ENCODE results near the gene PRDM11.

Gene PRDM11

DNA sequence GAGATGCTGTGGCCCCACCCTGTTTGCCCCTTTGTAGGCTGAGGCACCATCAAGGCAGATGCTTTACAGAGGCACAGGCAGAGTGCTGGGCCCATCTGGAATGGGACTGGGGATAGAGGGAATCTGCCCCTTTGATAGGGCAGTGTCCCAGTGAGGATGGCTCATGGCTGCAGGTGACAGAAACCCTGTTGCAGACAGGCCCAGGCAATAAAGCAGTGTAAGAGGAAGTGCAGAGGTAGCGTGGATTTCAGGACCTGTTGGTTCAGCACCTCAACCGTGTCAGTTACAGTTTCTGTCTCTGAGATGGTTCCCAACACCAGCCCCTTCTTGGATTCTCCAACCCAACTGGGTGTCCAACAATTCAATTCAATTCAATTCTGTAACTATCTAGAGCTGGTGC, 25.1 kb downstream of the PRDM11 start:
- H3K27ac ChIP-seq, result no peak overlapping the region
- DNase-seq (ENCODE audit: low read depth, low spot score), result no peak

GRCh38 chr11:45173064-45173463, 26.6 kb downstream of the PRDM11 start:
- no peak for DNase-seq (ENCODE audit: low read depth, low spot score)
- H3K27ac ChIP-seq, result no peak overlapping the region

GRCh38 chr11:45174168-45174835, 27.9 kb downstream of the PRDM11 start:
- no peak overlapping the region for H3K27ac ChIP-seq
- DNase-seq (ENCODE audit: low read depth, low spot score), result no peak

DNA sequence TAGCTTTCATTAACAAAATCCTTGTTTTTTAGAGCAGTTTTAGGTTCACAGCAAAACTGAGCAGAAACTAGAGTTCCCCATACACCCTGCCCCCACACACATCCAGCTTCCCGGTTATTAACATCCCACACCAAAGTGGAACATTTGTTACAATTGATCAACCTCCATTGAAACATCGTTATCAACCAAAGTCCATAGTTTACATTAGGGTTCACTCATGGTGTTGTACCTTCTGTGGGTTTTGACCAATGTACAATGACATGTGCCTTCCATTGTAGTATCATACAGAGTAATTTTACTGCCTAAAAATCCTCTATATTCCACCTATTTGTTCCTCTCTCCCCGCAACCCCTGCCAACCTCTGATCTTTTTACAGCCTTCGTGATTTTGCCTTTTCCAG, 28.5 kb downstream of the PRDM11 start:
- DNase-seq (ENCODE audit: low read depth, low spot score), result no peak
- no peak overlapping the region for H3K27ac ChIP-seq

- no peak for DNase-seq (ENCODE audit: low read depth, low spot score)
- no peak overlapping the region for H3K27ac ChIP-seq
Observed at GRCh38 chr11:45176996-45177395, 30.6 kb downstream of the PRDM11 start.

- DNase-seq (ENCODE audit: low read depth, low spot score), result no peak
- no peak overlapping the region for H3K27ac ChIP-seq
Observed at GRCh38 chr11:45178223-45178622, 31.8 kb downstream of the PRDM11 start.

GRCh38 chr11:45178890-45179671, 32.6 kb downstream of the PRDM11 start:
- peak; percentile 51 for DNase-seq (ENCODE audit: low read depth, low spot score)
- H3K27ac ChIP-seq, result peak overlapping the region; percentile 48

GRCh38 chr11:45179686-45180178, 33.3 kb downstream of the PRDM11 start:
- peak overlapping the region; percentile 48 for H3K27ac ChIP-seq

DNA sequence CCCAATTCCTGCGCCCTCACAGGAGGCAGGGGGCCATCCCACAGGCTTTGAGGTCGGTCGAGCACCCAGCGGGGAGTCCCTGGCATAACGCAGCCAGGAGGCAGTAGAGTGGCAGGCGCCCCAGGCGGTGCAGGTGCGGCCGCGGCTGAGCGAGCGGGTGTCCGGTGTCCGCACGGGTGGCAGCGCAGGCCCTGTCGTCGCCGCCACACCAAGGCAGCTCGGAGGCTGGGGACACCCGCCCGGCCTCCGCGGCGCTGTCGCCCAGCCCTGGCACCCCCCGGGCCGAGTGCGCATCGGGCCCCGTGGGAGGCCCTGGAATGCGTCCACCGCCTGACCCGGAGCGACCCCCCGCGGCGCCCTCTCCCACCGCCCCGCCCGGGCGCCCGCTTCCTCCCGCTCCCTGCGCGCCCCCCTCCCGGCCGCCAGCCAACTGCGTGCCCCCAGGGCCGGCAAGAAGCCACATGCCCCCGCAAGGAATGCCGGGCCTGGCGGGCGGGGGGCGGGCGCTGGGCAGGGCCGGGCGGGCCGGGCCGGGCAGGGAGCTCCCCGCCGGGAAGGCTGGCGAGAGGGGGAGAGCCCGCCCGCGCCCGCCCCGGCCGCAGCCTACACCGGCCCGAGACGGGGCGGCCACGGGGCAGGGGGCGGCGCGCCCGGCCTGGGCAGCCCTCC, 33.9 kb downstream of the PRDM11 start:
- H3K27ac ChIP-seq, result peak overlapping the region; percentile 48
- no peak for DNase-seq (ENCODE audit: low read depth, low spot score)

More at GRCh38 chr11:45179686-45180178, 33.3 kb downstream of the PRDM11 start:
- DNase-seq (ENCODE audit: low read depth, low spot score), result no peak

DNA sequence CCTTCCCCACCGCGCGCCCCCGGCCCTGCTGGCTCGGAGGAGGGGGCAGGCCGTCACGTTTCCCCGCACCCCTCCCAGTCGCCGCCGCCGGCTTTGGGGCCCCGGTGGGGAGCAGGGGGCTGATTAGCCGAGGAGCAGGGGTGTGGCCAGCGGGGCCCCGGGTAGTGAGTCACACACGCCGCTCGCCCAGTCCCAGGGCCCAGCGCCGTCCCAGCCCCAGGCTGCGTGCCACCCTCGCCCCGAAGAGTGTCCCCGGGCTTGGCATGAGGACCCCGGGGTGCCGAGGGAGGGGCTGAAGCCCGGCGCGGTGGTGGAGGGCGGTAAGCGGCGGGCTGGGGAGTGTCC, 34.4 kb downstream of the PRDM11 start:
- DNase-seq (ENCODE audit: low read depth, low spot score), result no peak
- peak overlapping the region; percentile 48 for H3K27ac ChIP-seq

- DNase-seq (ENCODE audit: low read depth, low spot score), result no peak
- H3K27ac ChIP-seq, result peak overlapping the region; percentile 48
Observed at GRCh38 chr11:45181193-45181888, 34.9 kb downstream of the PRDM11 start.

GRCh38 chr11:45181889-45182550, 35.6 kb downstream of the PRDM11 start:
- no peak for DNase-seq (ENCODE audit: low read depth, low spot score)
- H3K27ac ChIP-seq, result no peak overlapping the region

- DNase-seq (ENCODE audit: low read depth, low spot score), result no peak
- no peak overlapping the region for H3K27ac ChIP-seq
Observed at GRCh38 chr11:45182902-45183301, 36.5 kb downstream of the PRDM11 start.

- H3K27ac ChIP-seq, result no peak overlapping the region
- DNase-seq (ENCODE audit: low read depth, low spot score), result no peak
Observed at GRCh38 chr11:45184640-45185039, 38.2 kb downstream of the PRDM11 start.

DNA sequence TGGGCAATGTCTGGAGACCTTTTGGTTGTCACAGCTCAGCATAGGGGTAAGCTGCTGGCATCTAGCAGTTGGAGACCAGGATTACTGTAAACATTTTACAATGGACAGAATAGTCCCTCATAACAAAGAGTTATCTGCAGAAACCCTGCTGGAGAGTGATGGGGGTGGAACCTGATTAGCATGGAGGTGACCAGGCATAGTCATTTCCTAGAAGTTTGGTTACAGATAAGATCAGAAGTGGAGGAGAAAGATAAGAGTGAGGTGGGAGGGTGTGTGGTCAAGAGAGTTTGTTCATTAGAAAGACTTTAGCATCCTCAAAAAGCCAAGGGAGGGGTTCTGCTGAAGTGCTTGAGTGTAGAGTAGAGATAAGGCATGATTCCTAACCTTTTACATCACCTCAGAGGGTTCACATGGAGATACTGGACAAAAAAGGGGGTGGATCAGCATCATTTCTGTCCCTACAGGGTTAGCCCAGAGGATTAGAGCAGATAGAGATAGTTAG, 38.8 kb downstream of the PRDM11 start:
- H3K27ac ChIP-seq, result no peak overlapping the region
- DNase-seq (ENCODE audit: low read depth, low spot score), result no peak

DNA sequence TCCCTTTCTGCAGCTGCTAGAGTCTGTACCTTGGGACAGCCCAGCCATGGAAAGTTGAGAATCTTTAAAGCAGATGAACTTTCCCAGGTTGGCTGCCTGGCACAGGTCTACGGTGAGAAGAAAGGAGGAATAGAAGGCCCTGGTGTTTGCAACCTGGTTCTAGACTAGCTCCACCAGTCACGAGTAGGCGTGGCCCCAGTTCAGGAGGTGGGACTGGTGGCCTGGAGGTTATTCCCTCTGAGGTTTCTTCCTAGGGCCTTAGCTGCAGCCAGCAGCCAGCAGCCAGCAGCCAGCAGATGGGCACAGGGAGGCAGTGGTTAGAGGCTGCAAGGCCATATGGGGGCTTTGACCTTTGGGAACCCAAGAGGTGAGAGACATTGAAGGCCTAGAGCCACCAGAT, 40.9 kb downstream of the PRDM11 start:
- no peak for DNase-seq (ENCODE audit: low read depth, low spot score)
- no peak overlapping the region for H3K27ac ChIP-seq

- no peak for DNase-seq (ENCODE audit: low read depth, low spot score)
- no peak overlapping the region for H3K27ac ChIP-seq
Observed at GRCh38 chr11:45188127-45188526, 41.7 kb downstream of the PRDM11 start.

- DNase-seq (ENCODE audit: low read depth, low spot score), result no peak
- H3K27ac ChIP-seq, result no peak overlapping the region
Observed at GRCh38 chr11:45189230-45189629, 42.8 kb downstream of the PRDM11 start.

DNA sequence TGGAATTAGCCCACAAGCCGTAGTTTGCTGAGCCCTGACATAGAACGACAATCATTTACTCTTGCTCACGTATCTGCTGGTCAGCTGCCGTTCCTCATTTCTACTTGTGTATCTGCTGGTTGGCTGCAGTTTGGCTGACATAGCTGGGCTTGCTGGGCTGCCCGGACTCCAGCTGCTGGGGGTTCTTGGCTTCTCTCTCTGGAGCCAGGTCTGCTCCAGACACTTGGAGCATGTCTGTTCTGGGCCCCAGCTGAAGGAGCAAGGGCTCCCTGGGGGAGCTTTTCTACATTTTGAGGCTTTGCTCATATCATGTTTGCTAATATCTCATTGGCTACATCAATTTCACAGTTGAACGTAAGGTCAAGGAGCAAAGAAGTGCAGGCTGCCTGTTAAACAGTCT, 47.3 kb downstream of the PRDM11 start:
- no peak overlapping the region for H3K27ac ChIP-seq
- DNase-seq (ENCODE audit: low read depth, low spot score), result no peak

DNA sequence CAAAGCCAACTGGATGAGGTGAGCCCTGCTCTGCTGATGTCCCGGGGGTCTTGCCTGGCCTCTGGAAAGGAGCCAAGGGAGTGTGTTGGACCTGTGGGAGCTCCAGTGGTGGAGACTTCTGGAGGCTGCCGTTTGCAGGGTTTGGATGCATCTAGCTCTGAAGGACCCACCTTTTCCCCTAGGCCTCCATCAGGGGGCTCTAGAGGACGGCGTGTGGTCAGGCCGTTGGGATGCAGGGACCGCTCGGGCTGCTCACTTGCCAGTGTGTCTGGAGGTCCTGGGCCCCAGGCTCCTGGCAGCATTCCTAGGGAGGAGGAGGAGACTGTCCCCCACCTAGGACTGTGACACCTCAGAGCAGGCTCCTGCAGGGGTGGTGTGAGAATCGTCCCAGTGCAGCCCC, 58.3 kb downstream of the PRDM11 start:
- no peak overlapping the region for H3K27ac ChIP-seq
- DNase-seq (ENCODE audit: low read depth, low spot score), result no peak

Measured in epithelial cell of prostate (primary cell).